B cell (primary cell): ENCODE measurements around the gene KCNH1. TPM values are rescaled to one million over a fixed set of nuclear protein-coding genes. Genes with fewer than 3 reads are reported as not detected.

Experiments used
- ATAC-seq: fragments of 200-7000 bp; cut with Tn5 transposase; one replicate; pipeline ENCODE4 v1.10.0; 2021; ENCODE audit warnings: low read depth, mild to moderate bottlenecking, moderate number of reproducible peaks, moderate library complexity
- CTCF ChIA-PET: fragments of 350-600 bp; sonication (Branson Sonifier 250); formaldehyde crosslinking; loops from one replicate; lab custom pipeline; 2021; ENCODE audit warnings: antibody characterized with exemption, inconsistent platforms; lab: Charles Lee
- POLR2A ChIA-PET: fragments of 350-600 bp; sonication (Branson Sonifier 250); formaldehyde crosslinking; loops from one replicate; lab custom pipeline; 2021; ENCODE audit warnings: antibody characterized with exemption; lab: Charles Lee
- DNase-seq: peaks from one replicate; pipeline ENCODE4 v3.0.0; 2013
- H2AFZ ChIP-seq: 2 replicates; pipeline ENCODE4 v1.6.1; 2012; ENCODE audit warnings: mild to moderate bottlenecking, low read depth, low read length; ENCODE audit not compliant: insufficient read depth, poor library complexity, severe bottlenecking
- H3K27ac ChIP-seq, 2 donors: 1 replicate in 1 of 2; 2 replicates in 1 of 2; pipeline ENCODE4 v1.5.1; 2012 to 2013; ENCODE audit warnings: low read length in 2 of 2, mild to moderate bottlenecking in 2 of 2, moderate library complexity in 1 of 2
- H3K27me3 ChIP-seq, 4 experiments: fragments of 200-600 bp in 1 of 4; sonication (generic) in 1 of 4; replicated peaks in 1 of 4; 1 replicate in 2 of 4; 2 replicates in 2 of 4; pipeline versions ENCODE4 v1.6.1 to v1.7.0; 2013 to 2016; ENCODE audit warnings: low read length in 3 of 4, mild to moderate bottlenecking in 2 of 4, mixed read lengths in 1 of 4, moderate library complexity in 1 of 4; ENCODE audit not compliant: insufficient read depth in 4 of 4, control insufficient read depth in 3 of 4; ENCODE audit errors: control extremely low read depth in 1 of 4
- H3K36me3 ChIP-seq, 2 experiments: replicated peaks in 1 of 2; 1 replicate in 1 of 2; 2 replicates in 1 of 2; pipeline versions ENCODE4 v1.6.1 to v1.7.1; 2013; ENCODE audit warnings: low read length in 1 of 2; ENCODE audit not compliant: insufficient read depth in 2 of 2, control insufficient read depth in 1 of 2; ENCODE audit errors: control extremely low read depth in 1 of 2, extremely low read depth in 1 of 2
- H3K4me1 ChIP-seq, 2 donors: fragments of 200-600 bp in 1 of 2; sonication (generic) in 1 of 2; 1 replicate in 1 of 2; 2 replicates in 1 of 2; pipeline versions ENCODE4 v1.5.1 to v1.6.1; 2013 to 2017; ENCODE audit warnings: low read length in 2 of 2; ENCODE audit not compliant: control insufficient read depth in 2 of 2, insufficient read depth in 2 of 2
- H3K4me2 ChIP-seq: replicated peaks from 2 replicates; pipeline ENCODE3; 2012; ENCODE audit warnings: mild to moderate bottlenecking, low read depth, low read length; ENCODE audit not compliant: poor library complexity, severe bottlenecking
- H3K4me3 ChIP-seq, 5 experiments: fragments of 200-600 bp in 1 of 5; sonication (generic) in 1 of 5; 1 replicate in 3 of 5; 2 replicates in 2 of 5; pipeline versions ENCODE4 v1.5.1 to v1.7.0; 2011 to 2016; ENCODE audit warnings: low read length in 4 of 5, mild to moderate bottlenecking in 4 of 5, low read depth in 2 of 5, control low read depth in 1 of 5, moderate library complexity in 1 of 5; ENCODE audit not compliant: insufficient read depth in 1 of 5; ENCODE audit errors: control extremely low read depth in 1 of 5, extremely low read depth in 1 of 5
- H3K79me2 ChIP-seq: fragments of 200-600 bp; sonication (generic); one replicate; pipeline ENCODE4 v1.6.0; 2016; ENCODE audit warnings: low read length; ENCODE audit not compliant: control insufficient read depth, insufficient read depth
- H3K9ac ChIP-seq: fragments of 200-600 bp; sonication (generic); 2 replicates; pipeline ENCODE4 v1.6.1; 2017; ENCODE audit warnings: mild to moderate bottlenecking, low read length, moderate library complexity
- H3K9me3 ChIP-seq, 3 donors: one replicate each; pipeline versions ENCODE4 v1.6.1 to v1.7.1; 2013; ENCODE audit warnings: low read length in 2 of 3; ENCODE audit not compliant: control insufficient read depth in 2 of 3, insufficient read depth in 1 of 3; ENCODE audit errors: control extremely low read depth in 1 of 3
- H4K20me1 ChIP-seq: 2 replicates; pipeline ENCODE4 v1.6.0; 2012; ENCODE audit warnings: mild to moderate bottlenecking, low read length; ENCODE audit not compliant: insufficient read depth, control insufficient read depth, poor library complexity, severe bottlenecking
- H3K27ac Mint-ChIP-seq: one replicate; pipeline ENCODE4 v1.8.0; 2021; ENCODE audit warnings: mixed read lengths
- H3K27me3 Mint-ChIP-seq: one replicate; pipeline ENCODE4 v1.8.0; 2021; ENCODE audit warnings: mixed read lengths
- H3K4me1 Mint-ChIP-seq: one replicate; pipeline ENCODE4 v1.8.0; 2021; ENCODE audit warnings: mixed read lengths
- H3K4me3 Mint-ChIP-seq: one replicate; pipeline ENCODE4 v1.8.0; 2021; ENCODE audit warnings: mixed read lengths
- H3K9me3 Mint-ChIP-seq: one replicate; pipeline ENCODE4 v1.8.0; 2022; ENCODE audit warnings: mixed read lengths; ENCODE audit not compliant: insufficient read depth
- EZH2 ChIP-seq: IDR thresholded peaks from 2 replicates; pipeline ENCODE4 v1.6.1; 2012; ENCODE audit warnings: borderline replicate concordance, low read depth, mild to moderate bottlenecking, moderate library complexity, low read length; ENCODE audit not compliant: insufficient read depth, poor library complexity, severe bottlenecking
- WGBS: methylation state at CpG from one replicate; pipeline ENCODE4 v1.1.5; 2013; ENCODE audit warnings: missing lambda C conversion rate; ENCODE audit not compliant: insufficient coverage; 5-methylcytosine and 5-hydroxymethylcytosine counted together
- intact Hi-C: fragments of 100-400 bp; cut with micrococcal nuclease; formaldehyde crosslinking; loops from one replicate; pipeline ENCODE4 v1.10.0; 2022
- polyA plus RNA-seq: library from polyadenylated mRNA; depleted of rRNA; stranded (reverse); fragments of >200 nt; gene quantifications from 2 replicates; pipeline ENCODE4 v1.2.3, GENCODE V29; 2012
- total RNA-seq, 2 donors: library from RNA; stranded (reverse); fragments of 120-200 nt in 1 of 2; gene quantifications; 1 replicate in 1 of 2; 2 replicates in 1 of 2; pipeline versions ENCODE4 v1.2.3 to v1.2.4, GENCODE V29; 2013 to 2022
- TF ChIP-seq, protein P1 (sequence below): fragments of 200-600 bp; IDR thresholded peaks from one replicate; pipeline ENCODE4 v1.8.0; 2022; ENCODE audit warnings: antibody characterized with exemption, mild to moderate bottlenecking

KCNH1 gene
- total and polyA plus RNA-seq, 2 donors (not counting 1 experiment from before 2014, with no cell fraction given): not detected

- H3K9me3 ChIP-seq: no peaks in the 10 kb centered on the region
- no peak overlapping the region for H3K4me3 ChIP-seq
- H3K27ac ChIP-seq: no peak overlapping the region
- 90% methylated on average over 1 of the region's 1 CpG for WGBS
- H3K4me1 Mint-ChIP-seq: no peaks in the 10 kb centered on the region
- H3K79me2 ChIP-seq: no peaks in the 10 kb centered on the region
- H3K36me3 ChIP-seq: no peaks in the 10 kb centered on the region
- TF ChIP-seq, protein P1, sequence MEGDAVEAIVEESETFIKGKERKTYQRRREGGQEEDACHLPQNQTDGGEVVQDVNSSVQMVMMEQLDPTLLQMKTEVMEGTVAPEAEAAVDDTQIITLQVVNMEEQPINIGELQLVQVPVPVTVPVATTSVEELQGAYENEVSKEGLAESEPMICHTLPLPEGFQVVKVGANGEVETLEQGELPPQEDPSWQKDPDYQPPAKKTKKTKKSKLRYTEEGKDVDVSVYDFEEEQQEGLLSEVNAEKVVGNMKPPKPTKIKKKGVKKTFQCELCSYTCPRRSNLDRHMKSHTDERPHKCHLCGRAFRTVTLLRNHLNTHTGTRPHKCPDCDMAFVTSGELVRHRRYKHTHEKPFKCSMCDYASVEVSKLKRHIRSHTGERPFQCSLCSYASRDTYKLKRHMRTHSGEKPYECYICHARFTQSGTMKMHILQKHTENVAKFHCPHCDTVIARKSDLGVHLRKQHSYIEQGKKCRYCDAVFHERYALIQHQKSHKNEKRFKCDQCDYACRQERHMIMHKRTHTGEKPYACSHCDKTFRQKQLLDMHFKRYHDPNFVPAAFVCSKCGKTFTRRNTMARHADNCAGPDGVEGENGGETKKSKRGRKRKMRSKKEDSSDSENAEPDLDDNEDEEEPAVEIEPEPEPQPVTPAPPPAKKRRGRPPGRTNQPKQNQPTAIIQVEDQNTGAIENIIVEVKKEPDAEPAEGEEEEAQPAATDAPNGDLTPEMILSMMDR: no peak
- TF ChIP-seq EZH2: no peak
- H3K27me3 Mint-ChIP-seq: peaks cover 4% of the 10 kb centered on the region
- intact Hi-C loops: no loop called here
- no peaks in the 10 kb centered on the region for H4K20me1 ChIP-seq
- H3K4me3 Mint-ChIP-seq: no peak overlapping the region
- H3K9me3 Mint-ChIP-seq: no peaks in the 10 kb centered on the region
- ATAC-seq (no peak), DNase-seq (no peak)
- H3K4me2 ChIP-seq: no peak overlapping the region
- POLR2A ChIA-PET: no interaction called here
- H3K4me1 ChIP-seq: no peaks in the 10 kb centered on the region
- H3K27me3 ChIP-seq: no peaks in the 10 kb centered on the region
- no peak overlapping the region for H2AFZ ChIP-seq
- CTCF ChIA-PET: no interaction called here
- no peak overlapping the region for H3K9ac ChIP-seq
- H3K27ac Mint-ChIP-seq: no peak overlapping the region
These were observed 433.9 kb downstream of the KCNH1 start for GRCh38 chr1:210700083-210700482.

GRCh38 chr1:210698661-210699060 is 435.3 kb downstream of the KCNH1 start:
- Mint-ChIP-seq H3K4me1 (no peaks in the 10 kb centered on the region), H3K27me3 (peaks cover 4% of the 10 kb centered on the region), H3K27ac (no peak overlapping the region), H3K9me3 (no peaks in the 10 kb centered on the region), H3K4me3 (no peak overlapping the region)
- POLR2A ChIA-PET: no interaction called here
- ATAC-seq (no peak), DNase-seq (no peak)
- no peak overlapping the region for H3K4me2 ChIP-seq
- intact Hi-C loops: no loop called here
- no peaks in the 10 kb centered on the region for H3K36me3 ChIP-seq
- H3K27me3 ChIP-seq: no peaks in the 10 kb centered on the region
- CTCF ChIA-PET: no interaction called here
- no peak overlapping the region for H3K9ac ChIP-seq
- no peaks in the 10 kb centered on the region for H3K79me2 ChIP-seq
- H3K27ac ChIP-seq: no peak overlapping the region
- TF ChIP-seq, protein P1: no peak
- no peak for TF ChIP-seq EZH2
- H2AFZ ChIP-seq: no peak overlapping the region
- H3K4me3 ChIP-seq: no peak overlapping the region
- no peaks in the 10 kb centered on the region for H4K20me1 ChIP-seq
- WGBS: 100% methylated on average over 3 of the region's 5 CpGs
- no peaks in the 10 kb centered on the region for H3K4me1 ChIP-seq
- H3K9me3 ChIP-seq: no peaks in the 10 kb centered on the region
